Prostate gland (tissue), 2 donors: ENCODE results near the gene SCGB1D1. TPM values are rescaled to one million over a fixed set of nuclear protein-coding genes. Genes with fewer than 3 reads are reported as not detected.

ENCODE experiments used
- DNase-seq: peaks from one replicate; pipeline ENCODE4 v3.0.0-alpha.2; 2019; ENCODE audit warnings: low spot score
- H3K27ac ChIP-seq, 2 donors: fragments of 200-600 bp; sonication (generic); 2 replicates each; pipeline ENCODE4 v1.5.1; 2017 to 2019
- H3K27me3 ChIP-seq: fragments of 200-600 bp; sonication (generic); replicated peaks from 2 replicates; pipeline ENCODE4 v1.5.1; 2019; ENCODE audit not compliant: insufficient read depth
- H3K36me3 ChIP-seq, 2 donors: fragments of 200-600 bp; sonication (generic); 1 replicate in 1 of 2; 2 replicates in 1 of 2; pipeline versions ENCODE4 v1.5.1 to v1.8.1; 2017 to 2019
- H3K4me1 ChIP-seq: fragments of 200-600 bp; sonication (generic); replicated peaks from 2 replicates; pipeline ENCODE4 v1.5.1; 2019
- H3K4me3 ChIP-seq, 2 donors: fragments of 200-600 bp; sonication (generic); 2 replicates each; pipeline ENCODE4 v1.5.1; 2017 to 2019
- H3K9me3 ChIP-seq: fragments of 200-600 bp; sonication (generic); 2 replicates; pipeline ENCODE4 v1.5.1; 2017
- POLR2A ChIP-seq: fragments of 450-650 bp; IDR thresholded peaks from one replicate; pipeline ENCODE4 v1.6.1; 2016; ENCODE audit warnings: antibody characterized with exemption, mild to moderate bottlenecking
- POLR2AphosphoS5 ChIP-seq: sonication (generic); formaldehyde crosslinking; IDR thresholded peaks from one replicate; pipeline ENCODE4 v1.6.1; 2017; ENCODE audit warnings: antibody characterized with exemption
- WGBS: methylation state at CpG from one replicate; pipeline ENCODE4 v1.1.5; 2018; 5-methylcytosine and 5-hydroxymethylcytosine counted together
- intact Hi-C: fragments of 100-400 bp; cut with DNase I; formaldehyde crosslinking; loops from one replicate; pipeline ENCODE4 v1.14.2; 2022
- total RNA-seq, 2 donors: library from RNA; depleted of rRNA; stranded (reverse); fragments of >200 nt; gene quantifications; one replicate each; pipeline ENCODE4 v1.1.0, GENCODE V29; 2016
- TF ChIP-seq, protein P1 (sequence below), 4 experiments: fragments of 200-600 bp in 2 of 4; fragments of 450-650 bp in 2 of 4; sonication (generic) in 2 of 4; IDR thresholded peaks; 1 replicate in 3 of 4; 2 replicates in 1 of 4; pipeline ENCODE4 v1.5.1; 2016 to 2019; ENCODE audit warnings: antibody characterized with exemption in 4 of 4, mild to moderate bottlenecking in 2 of 4, moderate library complexity in 2 of 4

Gene SCGB1D1
- total RNA-seq, 2 donors from 2014 or later = not detected

DNA sequence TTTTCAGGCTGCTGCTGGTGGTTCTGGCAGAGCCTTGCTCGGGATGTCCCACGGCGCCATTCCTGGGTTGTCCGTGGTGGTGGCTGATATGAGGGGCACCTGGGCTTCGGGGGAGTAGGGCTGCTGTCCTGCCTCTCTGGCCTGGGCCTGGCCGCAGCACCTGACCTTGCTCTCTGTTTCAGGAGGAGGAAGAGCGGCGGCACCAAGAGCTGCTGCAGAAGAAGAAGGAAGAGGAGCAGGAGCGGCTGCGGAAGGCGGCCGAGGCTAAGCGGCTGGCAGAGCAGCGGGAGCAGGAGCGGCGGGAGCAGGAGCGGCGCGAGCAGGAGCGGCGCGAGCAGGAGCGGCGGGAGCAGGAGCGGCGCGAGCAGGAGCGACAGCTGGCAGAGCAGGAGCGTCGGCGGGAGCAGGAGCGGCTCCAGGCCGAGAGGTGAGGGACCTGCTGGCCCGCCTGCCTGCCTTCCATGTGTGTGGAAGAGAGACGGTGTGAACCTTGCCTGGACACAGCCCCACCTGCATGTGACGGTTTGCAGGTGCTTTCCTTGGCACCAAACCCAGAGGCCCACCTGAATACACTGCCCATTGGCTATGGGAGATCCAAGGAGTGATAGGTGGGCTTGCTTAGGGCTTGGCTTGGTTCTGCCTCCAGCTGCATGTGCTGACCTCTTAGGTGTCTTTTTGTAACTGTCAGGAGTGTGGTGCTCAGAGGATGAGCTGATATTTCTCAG lies 43.4 kb upstream of the SCGB1D1 start:
- no peaks in the 10 kb centered on the region for H3K27me3 ChIP-seq
- H3K4me3 ChIP-seq = no peak overlapping the region
- no peak for DNase-seq
- 92% methylated on average over 36 of the region's 36 CpGs for WGBS
- H3K36me3 ChIP-seq = peaks cover 0 to 5% of the 10 kb centered on the region in 2 donors
- TF ChIP-seq, protein P1, sequence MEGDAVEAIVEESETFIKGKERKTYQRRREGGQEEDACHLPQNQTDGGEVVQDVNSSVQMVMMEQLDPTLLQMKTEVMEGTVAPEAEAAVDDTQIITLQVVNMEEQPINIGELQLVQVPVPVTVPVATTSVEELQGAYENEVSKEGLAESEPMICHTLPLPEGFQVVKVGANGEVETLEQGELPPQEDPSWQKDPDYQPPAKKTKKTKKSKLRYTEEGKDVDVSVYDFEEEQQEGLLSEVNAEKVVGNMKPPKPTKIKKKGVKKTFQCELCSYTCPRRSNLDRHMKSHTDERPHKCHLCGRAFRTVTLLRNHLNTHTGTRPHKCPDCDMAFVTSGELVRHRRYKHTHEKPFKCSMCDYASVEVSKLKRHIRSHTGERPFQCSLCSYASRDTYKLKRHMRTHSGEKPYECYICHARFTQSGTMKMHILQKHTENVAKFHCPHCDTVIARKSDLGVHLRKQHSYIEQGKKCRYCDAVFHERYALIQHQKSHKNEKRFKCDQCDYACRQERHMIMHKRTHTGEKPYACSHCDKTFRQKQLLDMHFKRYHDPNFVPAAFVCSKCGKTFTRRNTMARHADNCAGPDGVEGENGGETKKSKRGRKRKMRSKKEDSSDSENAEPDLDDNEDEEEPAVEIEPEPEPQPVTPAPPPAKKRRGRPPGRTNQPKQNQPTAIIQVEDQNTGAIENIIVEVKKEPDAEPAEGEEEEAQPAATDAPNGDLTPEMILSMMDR (IDR thresholded peaks at IDR 0.05) = no peak
- no peak for TF ChIP-seq POLR2A
- TF ChIP-seq POLR2AphosphoS5 = no peak
- no peaks in the 10 kb centered on the region for H3K9me3 ChIP-seq
- no peak overlapping the region for H3K27ac ChIP-seq
- no peaks in the 10 kb centered on the region for H3K4me1 ChIP-seq
- intact Hi-C loops = no loop called here

DNA sequence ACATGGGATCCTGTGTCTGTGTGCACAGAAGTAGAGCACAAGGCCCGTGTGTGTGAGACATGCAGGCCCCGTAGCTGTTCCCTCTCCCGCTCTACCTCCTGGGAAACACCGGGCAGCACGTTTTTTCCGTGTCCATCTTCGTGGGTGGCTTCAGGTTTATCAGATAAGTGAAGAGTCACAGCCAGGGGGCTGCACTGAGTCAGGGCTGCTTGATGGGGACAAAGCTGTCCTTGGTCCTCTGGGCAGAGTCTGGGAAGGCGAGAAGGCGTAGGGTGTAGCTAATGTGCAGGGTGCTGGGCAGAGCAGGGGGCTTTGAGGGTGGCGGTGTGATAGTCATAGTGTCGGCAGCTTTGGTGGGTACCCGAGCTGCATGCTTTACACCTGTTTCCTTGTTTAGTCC lies 42.5 kb upstream of the SCGB1D1 start:
- no peak overlapping the region for H3K4me3 ChIP-seq
- intact Hi-C loops = no loop called here
- 92% methylated on average over 12 of the region's 12 CpGs for WGBS
- no peaks in the 10 kb centered on the region for H3K9me3 ChIP-seq
- TF ChIP-seq POLR2AphosphoS5 (no peak), POLR2A (no peak)
- TF ChIP-seq, protein P1 (IDR thresholded peaks at IDR 0.05) = no peak
- no peaks in the 10 kb centered on the region for H3K27me3 ChIP-seq
- H3K27ac ChIP-seq = no peak overlapping the region
- H3K4me1 ChIP-seq = no peaks in the 10 kb centered on the region
- DNase-seq = no peak
- peaks cover 0 to 5% of the 10 kb centered on the region in 2 donors for H3K36me3 ChIP-seq

DNA sequence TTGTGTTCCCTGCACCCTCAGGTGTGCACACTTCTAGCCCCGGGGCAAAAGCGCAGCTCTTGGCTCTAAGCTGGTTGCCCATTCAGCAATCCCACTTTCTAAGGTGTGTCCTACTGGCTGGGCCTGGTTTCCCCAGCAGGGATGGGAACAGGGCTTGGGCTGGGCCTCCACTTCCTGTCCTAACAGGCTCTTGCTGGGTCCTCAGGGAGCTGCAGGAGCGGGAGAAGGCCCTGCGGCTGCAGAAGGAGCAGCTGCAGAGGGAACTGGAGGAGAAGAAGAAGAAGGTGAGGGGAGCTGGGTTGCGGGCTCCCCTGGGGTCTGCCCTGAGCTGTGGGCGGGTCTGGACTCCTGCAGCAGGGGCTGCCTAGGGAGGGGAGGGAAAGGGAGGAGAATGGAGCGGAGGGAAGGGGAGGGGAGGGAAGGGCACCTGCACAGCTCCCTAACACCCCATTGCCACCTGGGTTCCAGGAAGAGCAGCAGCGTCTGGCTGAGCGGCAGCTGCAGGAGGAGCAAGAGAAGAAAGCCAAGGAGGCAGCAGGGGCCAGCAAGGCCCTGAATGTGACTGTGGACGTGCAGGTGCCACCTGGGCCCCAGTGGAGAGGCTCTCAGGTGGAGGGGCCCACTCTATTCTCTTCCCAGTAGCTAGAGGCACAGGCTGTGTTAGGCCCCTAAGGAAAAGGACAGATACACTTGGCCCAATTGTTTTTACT lies 41.6 kb upstream of the SCGB1D1 start:
- 91% methylated on average over 10 of the region's 10 CpGs for WGBS

DNA sequence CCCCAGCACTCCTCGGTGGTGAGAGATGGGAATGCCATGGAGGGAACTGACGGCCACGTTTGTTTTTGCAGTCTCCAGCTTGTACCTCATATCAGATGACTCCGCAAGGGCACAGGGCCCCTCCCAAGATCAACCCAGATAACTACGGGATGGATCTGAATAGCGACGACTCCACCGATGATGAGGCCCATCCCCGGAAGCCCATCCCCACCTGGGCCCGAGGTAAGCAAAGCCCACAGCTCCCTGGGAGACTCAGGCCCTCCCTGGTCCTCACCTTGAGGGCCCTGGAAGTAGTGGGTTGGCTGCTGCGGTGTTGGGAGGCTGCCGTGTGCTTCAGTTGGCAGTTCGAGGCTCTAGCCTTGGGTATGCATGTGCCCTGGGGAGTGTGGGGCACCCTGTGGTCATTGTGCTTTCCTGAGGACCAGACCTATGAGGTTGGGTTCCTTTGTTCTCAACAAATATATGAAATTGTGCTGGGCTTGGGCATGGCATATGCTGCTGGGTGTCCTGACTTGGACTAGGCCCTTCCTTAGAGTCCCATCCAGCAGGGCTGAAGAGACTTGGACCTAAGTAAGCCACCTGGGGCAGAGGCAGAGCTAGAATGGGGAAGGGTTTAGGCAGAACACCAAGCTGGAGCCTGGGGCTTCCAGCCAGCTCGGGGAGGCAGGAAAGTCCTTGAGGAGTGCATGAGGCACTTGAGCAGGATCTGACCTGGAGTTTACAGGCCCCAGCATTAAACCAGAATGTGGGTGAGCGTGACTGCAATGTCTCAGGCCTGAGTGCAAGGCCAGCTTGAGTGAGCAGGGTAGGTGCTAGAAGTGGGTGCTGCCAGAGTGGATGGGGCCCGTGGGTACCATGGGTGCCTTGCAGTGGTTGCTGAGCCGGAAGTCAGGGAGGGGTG lies 39.8 kb upstream of the SCGB1D1 start:
- Histone ChIP-seq H3K4me1 (no peaks in the 10 kb centered on the region), H3K36me3 (peaks cover 0 to 5% of the 10 kb centered on the region in 2 donors), H3K9me3 (no peaks in the 10 kb centered on the region), H3K27ac (no peak overlapping the region), H3K27me3 (no peaks in the 10 kb centered on the region), H3K4me3 (no peak overlapping the region)
- TF ChIP-seq, protein P1 (IDR thresholded peaks at IDR 0.05) = no peak
- no peak for TF ChIP-seq POLR2A
- no peak for TF ChIP-seq POLR2AphosphoS5
- no peak for DNase-seq
- 86% methylated on average over 17 of the region's 17 CpGs for WGBS
- intact Hi-C loops = no loop called here

More for the DNA sequence above, 41.6 kb upstream of the SCGB1D1 start:
- H3K27ac ChIP-seq = no peak overlapping the region
- no peaks in the 10 kb centered on the region for H3K27me3 ChIP-seq
- DNase-seq = no peak
- no peaks in the 10 kb centered on the region for H3K9me3 ChIP-seq
- intact Hi-C loops = no loop called here
- no peak overlapping the region for H3K4me3 ChIP-seq
- H3K36me3 ChIP-seq = peaks cover 0 to 5% of the 10 kb centered on the region in 2 donors
- no peaks in the 10 kb centered on the region for H3K4me1 ChIP-seq
- TF ChIP-seq POLR2A (no peak), POLR2AphosphoS5 (no peak)
- TF ChIP-seq, protein P1 (IDR thresholded peaks at IDR 0.05) = no peak
